DOHH2 (cell line): ENCODE results near the gene RASGRF1.

Experiments used
- EZH2phosphoT487 ChIP-seq: fragments of 200-600 bp; sonication (generic); IDR thresholded peaks from 2 replicates; pipeline ENCODE4 v1.6.1; 2017; ENCODE audit warnings: borderline replicate concordance, mild to moderate bottlenecking, antibody characterized with exemption, low read length, moderate library complexity, mixed read lengths
- TF ChIP-seq, protein P1 (sequence below): fragments of 200-600 bp; sonication (generic); IDR thresholded peaks from one replicate; pipeline ENCODE4 v1.5.1; 2014; ENCODE audit warnings: antibody characterized with exemption, mild to moderate bottlenecking, low read depth, low read length; ENCODE audit not compliant: poor library complexity, severe bottlenecking

DNA sequence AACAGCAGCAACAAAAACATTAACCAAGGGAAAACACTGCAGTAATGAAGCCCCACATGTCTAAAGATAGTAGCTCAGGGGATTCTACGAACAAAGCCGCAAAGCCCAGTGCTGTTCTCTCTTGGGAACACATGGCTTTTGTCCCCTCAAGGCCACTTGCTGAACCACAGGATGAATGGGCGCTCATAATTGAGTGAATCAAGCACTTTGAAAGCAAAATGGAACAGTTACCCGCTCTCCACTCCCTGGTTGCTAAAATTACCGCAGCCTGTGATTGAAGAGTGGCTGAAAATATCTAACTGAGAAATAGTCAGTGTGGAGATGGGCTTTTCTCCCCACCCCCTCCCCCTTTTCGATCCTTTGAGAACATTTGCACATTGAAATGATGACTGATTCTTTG lies 39.6 kb downstream of the RASGRF1 start:
- TF ChIP-seq EZH2phosphoT487 = no peak
- TF ChIP-seq, protein P1, sequence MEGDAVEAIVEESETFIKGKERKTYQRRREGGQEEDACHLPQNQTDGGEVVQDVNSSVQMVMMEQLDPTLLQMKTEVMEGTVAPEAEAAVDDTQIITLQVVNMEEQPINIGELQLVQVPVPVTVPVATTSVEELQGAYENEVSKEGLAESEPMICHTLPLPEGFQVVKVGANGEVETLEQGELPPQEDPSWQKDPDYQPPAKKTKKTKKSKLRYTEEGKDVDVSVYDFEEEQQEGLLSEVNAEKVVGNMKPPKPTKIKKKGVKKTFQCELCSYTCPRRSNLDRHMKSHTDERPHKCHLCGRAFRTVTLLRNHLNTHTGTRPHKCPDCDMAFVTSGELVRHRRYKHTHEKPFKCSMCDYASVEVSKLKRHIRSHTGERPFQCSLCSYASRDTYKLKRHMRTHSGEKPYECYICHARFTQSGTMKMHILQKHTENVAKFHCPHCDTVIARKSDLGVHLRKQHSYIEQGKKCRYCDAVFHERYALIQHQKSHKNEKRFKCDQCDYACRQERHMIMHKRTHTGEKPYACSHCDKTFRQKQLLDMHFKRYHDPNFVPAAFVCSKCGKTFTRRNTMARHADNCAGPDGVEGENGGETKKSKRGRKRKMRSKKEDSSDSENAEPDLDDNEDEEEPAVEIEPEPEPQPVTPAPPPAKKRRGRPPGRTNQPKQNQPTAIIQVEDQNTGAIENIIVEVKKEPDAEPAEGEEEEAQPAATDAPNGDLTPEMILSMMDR = no peak
